ENCODE measurements around the gene SRP72.
A peak's percentile ranks its signal among the peaks of the same experiment; 100 is the strongest.

Gene SRP72

DNA sequence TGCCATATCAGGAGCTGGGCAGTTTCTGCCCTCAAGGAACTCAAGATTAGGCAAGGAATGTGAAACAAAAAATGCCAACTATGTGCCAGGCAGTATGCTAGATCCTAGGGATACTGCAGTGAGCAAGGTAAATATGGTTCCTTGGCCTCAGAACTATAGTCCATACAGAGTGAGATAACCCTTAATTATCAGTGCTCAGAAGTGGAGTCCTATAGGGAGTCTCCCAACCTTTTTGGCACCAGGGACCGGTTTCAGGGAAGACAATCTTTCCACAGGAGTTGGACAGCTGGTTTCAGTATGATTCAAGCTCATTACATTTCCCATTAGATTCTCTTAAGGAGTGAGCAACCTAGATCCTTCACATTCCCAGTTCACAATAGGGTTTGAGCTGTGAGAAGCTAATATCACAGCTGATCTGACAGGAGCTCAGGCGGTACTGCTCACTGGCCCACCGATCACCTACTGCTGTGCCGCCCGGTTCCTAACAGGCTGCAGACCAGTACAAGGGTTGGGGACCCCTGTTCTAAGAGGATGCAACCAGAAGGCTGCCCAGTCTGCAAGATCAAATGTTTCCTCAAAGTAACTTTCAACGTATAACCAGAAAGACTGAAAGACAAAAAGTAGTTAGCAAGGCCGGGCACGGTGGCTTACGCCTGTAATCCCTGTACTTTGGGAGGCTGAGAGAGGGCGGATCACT is 1.7 kb upstream of the SRP72 start:
- DNase-seq: no peak

GRCh38 chr4:56466296-56466761 is 1.1 kb upstream of the SRP72 start:
- DNase-seq: peak; percentile 10 to 63 (median 29)

- peak in 2 of 4 experiments; percentile 1 to 6 for DNase-seq
Measured at GRCh38 chr4:56466910-56467283, 520 bp upstream of the SRP72 start.

DNA sequence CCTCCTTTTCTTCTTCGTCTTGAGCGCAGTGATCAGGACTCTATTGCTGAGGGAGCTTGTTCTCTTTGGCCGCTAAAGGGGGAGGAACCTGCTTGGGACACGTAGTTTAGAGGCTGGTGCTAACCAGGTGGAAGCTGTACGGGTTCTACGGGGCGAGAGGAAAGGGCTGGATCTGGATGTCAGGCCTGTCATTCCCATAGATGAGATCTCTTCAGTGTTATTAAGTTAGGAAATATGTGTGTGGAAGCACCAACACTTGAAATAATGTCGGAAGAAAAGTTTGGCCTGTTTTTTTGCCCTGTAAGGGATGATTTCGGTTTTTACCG is 643 bp downstream of the SRP72 start:
- no peak for DNase-seq

DNA sequence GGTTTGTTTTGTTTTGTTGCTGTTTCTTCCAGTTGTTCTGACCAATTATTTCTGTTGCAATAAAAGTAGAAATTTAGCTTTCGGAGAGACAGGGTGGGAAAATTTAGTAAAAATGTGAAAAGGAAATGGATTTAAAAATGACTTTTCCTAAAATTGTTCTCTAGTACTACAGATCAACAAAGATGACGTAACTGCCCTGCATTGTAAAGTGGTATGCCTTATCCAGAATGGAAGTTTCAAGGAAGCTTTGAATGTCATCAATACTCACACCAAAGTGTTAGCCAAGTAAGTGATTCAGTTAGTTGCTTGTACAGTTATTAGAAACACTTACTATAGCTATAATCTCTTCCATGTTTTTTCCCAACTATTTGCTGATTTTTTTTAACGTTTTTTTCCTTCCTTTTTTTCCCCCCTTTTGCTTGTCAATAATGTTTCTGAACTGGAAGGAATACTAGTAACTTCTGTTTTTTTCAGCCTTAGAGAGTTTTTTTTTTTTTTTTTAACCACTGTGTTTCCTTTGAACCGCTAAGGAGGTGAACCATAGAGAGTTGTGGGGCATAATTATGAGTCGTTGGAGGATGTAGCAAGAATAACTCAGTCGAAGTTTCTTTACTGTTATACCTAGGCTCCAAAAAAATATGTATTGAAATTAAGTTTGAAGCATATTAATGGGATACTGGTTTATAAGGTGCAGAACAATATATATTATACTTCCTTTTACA is 2.2 kb downstream of the SRP72 start:
- peak in 1 of 4 experiments; percentile 4 for DNase-seq

DNA sequence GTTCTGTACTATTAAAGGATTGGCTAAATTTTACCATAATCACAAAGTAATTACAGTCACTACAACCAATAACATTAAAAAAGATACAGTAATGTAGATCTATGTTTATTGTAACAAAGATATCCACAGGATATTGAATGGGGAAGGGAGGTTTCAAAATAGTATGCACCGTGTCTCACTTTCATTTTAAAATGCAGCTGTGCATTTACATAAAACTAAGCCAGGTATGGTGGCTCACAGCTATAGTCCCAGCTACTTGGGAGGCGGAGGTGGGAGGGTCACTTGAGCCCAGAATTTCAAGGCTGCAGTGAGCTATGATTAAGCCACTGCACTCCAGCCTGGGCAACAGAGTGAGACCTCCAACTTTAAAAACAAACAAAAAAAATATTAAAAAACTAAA is 8.5 kb downstream of the SRP72 start:
- no peak for DNase-seq

DNA sequence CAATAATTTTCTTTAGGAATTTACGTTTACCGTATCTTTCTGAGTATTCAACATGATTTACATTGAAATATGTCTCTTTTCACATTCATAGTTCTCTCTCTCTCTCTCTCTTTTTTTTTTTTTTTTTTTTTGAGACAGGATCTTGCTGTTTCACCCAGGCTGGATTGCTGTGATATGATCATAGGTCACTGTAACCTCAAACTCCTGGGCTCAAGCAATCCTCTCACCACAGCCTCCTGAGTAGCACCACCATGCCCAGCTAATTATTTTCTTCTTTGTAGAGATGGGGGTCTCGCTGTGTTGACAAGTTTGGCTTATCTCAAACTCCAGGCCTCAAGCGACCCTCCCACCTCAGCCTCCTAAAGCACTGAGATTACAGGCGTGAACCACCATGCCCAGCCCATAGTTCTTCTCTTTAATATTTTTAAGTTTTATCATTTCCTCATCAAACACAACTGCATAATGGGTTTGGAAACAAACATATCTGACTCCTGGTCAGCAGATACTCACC is 9.8 kb downstream of the SRP72 start:
- no peak for DNase-seq

- no peak for DNase-seq
Measured at GRCh38 chr4:56480691-56481090, 13.3 kb downstream of the SRP72 start.

- DNase-seq: no peak
Measured at GRCh38 chr4:56496241-56496640, 28.8 kb downstream of the SRP72 start.

GRCh38 chr4:56505269-56506130 is 38.1 kb downstream of the SRP72 start, which contains the start of gene ARL9:
Gene ARL9, plus strand, starts transcription at chr4:56505791. Its CDS starts 72 bp downstream, at chr4:56505863.
- DNase-seq: peak; percentile 41 to 67 (median 53)

GRCh38 chr4:56511098-56511497 is 43.7 kb downstream of the SRP72 start:
- no peak for DNase-seq

DNA sequence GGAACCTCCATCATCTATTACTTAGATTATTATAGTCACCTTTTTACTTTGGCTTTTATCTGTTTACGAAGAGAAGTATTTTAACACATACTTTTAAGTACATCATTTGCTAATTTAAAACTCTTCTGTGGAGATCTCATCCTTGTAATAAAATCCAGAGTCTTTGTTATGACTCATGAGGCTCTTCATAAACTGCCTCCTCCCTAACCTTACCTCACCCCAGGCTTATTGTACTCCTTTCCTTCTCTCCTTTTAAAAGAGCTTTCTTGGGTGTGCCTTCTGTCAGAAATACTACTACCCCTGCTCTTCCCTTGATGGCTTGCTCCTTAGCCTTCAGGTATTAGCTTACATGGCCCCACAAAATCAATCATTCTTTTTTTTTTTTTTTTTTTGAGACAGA is 44.7 kb downstream of the SRP72 start:
- no peak for DNase-seq

DNA sequence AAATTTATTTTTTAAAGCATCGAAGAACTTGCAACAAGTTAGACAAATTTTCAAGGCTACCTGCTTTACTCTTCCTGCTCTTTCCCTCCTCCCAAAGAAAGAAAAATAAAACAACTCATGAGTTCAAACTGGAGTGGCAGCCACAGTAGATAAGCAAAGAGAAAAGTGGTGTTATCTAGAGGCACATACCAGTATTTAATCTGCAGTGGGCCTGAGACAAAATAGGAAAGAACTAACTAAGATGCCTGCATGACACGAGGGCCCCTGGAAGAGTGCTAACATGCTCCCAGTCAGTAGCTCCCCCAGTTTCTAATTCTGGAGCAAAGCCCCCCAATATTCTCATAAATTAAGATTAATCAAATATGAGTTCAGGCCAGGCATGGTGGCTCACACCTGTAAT is 46.1 kb downstream of the SRP72 start:
- no peak for DNase-seq

GRCh38 chr4:56530269-56531148 is 63.1 kb downstream of the SRP72 start:
- DNase-seq: peak; percentile 71 to 86 (median 74)

GRCh38 chr4:56531149-56531770 is 63.8 kb downstream of the SRP72 start:
- no peak for DNase-seq

- no peak for DNase-seq
Measured at GRCh38 chr4:56531823-56532222, 64.4 kb downstream of the SRP72 start.

DNA sequence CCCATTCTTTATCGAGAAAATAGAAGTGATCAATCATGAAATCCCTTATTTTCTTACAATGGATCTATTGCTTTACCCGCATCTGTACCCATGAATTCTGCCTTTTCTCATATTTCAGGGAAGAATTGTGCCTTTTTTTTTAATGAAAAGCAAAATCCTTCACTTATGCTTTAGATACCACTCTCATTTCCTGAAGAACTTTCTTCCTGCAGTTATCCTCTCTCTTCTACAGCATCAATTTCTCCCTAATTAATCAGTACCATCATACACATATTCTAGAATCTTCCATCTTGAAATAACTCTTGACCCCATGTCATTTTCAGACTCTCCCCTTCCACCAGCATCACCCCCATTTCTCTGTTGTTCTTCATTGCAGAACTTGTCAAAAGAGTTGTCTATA is 64.8 kb downstream of the SRP72 start:
- DNase-seq: no peak

DNA sequence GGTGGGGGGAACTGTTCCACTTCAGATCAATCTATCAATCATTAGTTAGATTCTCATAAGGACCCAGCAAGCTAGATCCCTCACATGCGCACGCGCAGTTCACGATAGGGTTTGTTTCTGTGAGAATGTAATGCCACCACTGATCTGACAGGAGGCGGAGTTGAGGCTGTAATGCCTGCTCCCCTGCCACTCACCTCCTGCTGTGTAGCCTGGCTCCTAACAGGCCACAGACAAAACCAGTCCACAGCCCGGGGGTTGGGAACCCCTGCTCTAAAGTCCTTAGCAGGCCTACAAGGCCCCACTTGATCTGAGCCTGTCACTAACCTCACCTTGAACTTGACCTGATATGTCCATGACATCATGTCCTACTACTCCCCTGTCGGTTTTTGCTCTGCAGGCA is 68.5 kb downstream of the SRP72 start:
- no peak for DNase-seq

DNA sequence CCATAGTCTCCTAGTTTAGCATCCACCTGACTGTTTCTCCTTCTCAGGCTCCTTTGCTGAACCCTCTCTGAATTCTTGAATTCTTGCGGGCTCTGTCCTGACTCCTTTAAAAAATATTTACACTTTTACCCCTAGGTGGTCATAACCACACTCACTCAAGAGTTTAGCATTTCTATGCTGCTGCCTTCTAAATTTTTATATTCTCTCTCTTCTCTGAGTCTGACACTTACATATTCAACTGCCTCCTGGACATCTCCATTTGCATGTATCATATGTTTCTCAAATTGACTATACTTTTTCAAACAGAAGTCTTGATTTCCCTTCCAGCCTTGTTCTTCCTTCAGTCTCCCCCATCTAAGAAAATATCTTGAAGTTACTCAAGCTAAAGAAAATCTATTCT is 69.7 kb downstream of the SRP72 start:
- no peak for DNase-seq

DNA sequence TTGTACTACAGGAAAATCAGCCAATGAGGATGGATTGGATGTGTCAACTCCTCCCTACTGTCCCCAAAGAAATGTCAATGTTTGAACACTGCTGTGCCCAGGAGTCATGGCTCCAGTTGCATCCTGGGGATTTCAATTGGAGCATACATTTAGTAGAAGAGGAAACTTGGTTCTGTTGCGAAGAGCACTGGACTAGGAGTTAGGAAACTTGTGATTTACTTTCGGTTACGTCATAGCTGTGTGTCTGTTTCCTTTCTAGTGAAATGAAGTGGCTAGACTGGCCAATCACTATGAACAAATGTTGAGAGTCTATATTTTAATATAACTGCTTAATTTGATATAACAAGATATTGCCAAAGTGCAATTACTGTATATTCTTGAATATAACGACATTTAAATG is 73.4 kb downstream of the SRP72 start:
- peak in 3 of 4 experiments; percentile 4 to 39 (median 22) for DNase-seq

GRCh38 chr4:56544573-56545131 is 77.2 kb downstream of the SRP72 start:
- peak; percentile 75 to 91 (median 88) for DNase-seq
